ENCODE results near the gene SEMA6A. TPM values are rescaled to one million over a fixed set of nuclear protein-coding genes. Genes with fewer than 3 reads are reported as not detected.

SEMA6A gene
- total and polyA plus RNA-seq, 2 of the 13 experiments (the other 11 are each of a cell fraction or from before 2014, with no cell fraction given) = 5.1 to 6.5 TPM

DNA sequence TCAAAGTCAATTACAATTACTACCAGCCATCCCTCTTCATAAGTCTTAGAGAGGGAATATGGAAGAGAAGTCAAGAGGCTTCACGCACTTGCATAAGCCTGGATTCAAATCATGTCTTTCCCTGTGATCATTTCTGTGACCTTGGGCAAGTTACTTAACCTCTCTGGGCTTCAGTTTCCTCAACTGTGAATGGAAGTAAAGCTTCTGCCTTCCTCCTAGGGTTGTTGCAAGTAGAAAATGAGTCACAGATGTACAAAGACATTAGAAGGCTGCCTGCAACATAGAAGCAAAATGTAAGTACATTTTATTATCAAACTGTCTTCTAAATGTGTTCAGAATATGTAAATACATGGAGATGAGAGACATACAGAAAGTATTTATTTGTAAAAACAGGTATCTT lies 42.3 kb upstream of the SEMA6A start (continued):
- no peak for TF ChIP-seq YEATS2 (CRISPR knock-in tag; IDR thresholded peaks at IDR 0.05; ENCODE audit: borderline replicate concordance)

DNA sequence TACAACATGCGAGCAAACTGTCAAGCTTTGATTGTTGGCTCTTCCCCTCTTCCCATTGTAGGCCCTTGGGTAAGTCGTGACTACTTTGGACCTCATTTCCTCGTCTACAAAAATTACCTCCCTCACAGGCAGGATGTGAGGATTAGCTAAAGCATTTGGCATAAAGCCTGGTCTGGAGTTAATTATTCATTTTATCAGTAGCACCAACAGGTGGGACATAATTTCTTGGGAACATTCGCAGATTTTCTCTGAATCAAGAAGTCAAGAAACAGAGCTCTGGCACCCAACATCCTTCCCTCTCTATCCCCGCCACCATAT lies 39.9 kb upstream of the SEMA6A start:
- ATAC-seq (no peak), FAIRE-seq (no peak), DNase-seq (ENCODE audit: low spot score) (no peak)
- Histone ChIP-seq H3K4me2 (ENCODE audit: low read depth, low read length) (no peak overlapping the region), H3K79me2 (ENCODE audit: insufficient read depth, low read length) (no peaks in the 10 kb centered on the region), H2AFZ (ENCODE audit: low read length) (no peak overlapping the region), H3K9ac (ENCODE audit: insufficient read depth, low read depth, low read length) (no peak overlapping the region), H4K20me1 (ENCODE audit: insufficient read depth, low read length) (no peaks in the 10 kb centered on the region), H3K27me3 (ENCODE audit: control insufficient read depth in 1 of 2, insufficient read depth in 2 of 2, low read length in 2 of 2) (peaks cover 3 to 14% of the 10 kb centered on the region in 2 experiments; a peak in 3 of 5 replicates), H3K9me3 (ENCODE audit: low read length) (no peaks in the 10 kb centered on the region), H3K27ac (ENCODE audit: extremely low read length, insufficient read depth, low read length) (no peak overlapping the region), H3K4me1 (ENCODE audit: insufficient read depth, low read length) (no peaks in the 10 kb centered on the region), H3K4me3 (replicated peaks in 1 of 3; ENCODE audit: insufficient read depth in 1 of 3, low read depth in 2 of 3, low read length in 3 of 3) (no peak overlapping the region), H3K36me3 (replicated peaks in 1 of 2; ENCODE audit: control insufficient read depth in 1 of 2, insufficient read depth in 2 of 2, low read length in 2 of 2) (no peaks in the 10 kb centered on the region)
- TF ChIP-seq ZNF589 (CRISPR knock-in tag; conservative IDR thresholded peaks at IDR 0.05) = no peak
- no peak for TF ChIP-seq ZBTB34 (CRISPR knock-in tag; IDR thresholded peaks at IDR 0.05)
- no peak for TF ChIP-seq CTCF (CRISPR knock-in tag; IDR thresholded peaks at IDR 0.05)
- TF ChIP-seq YEATS2 (CRISPR knock-in tag; IDR thresholded peaks at IDR 0.05; ENCODE audit: borderline replicate concordance) = no peak
- ChIA-PET CTCF (ENCODE audit: low intra/inter-chr PET ratio, low total read pairs) (no interaction called here), POLR2A (no interaction called here)
- in situ Hi-C loops (cut with HindIII; ENCODE audit: extremely low pct_ligation_motif_present, low pct_unique_long_range_greater_than_20kb) (no loop called here), intact Hi-C loops (cut with micrococcal nuclease; ENCODE audit: unreplicated experiment) (no loop called here)
- WGBS (ENCODE audit: low lambda C conversion rate) = 80% methylated on average over 5 of the region's 5 CpGs
- BruUV-seq (replicated peaks) = no TSS peak

All from HepG2 (cell line).